IPS-18c (cell line): ENCODE data around the gene AMDHD1.

Experiments used
- H3K4me3 ChIP-seq: 2 replicates; pipeline ENCODE4 v1.7.0; 2013; ENCODE audit warnings: low read depth, mild to moderate bottlenecking, low read length, moderate library complexity; ENCODE audit not compliant: insufficient read depth
- H3K9me3 ChIP-seq: one replicate; pipeline ENCODE4 v1.6.1; 2013; ENCODE audit warnings: mild to moderate bottlenecking, low read length, moderate library complexity; ENCODE audit not compliant: control insufficient read depth, insufficient read depth

AMDHD1 gene, protein sequence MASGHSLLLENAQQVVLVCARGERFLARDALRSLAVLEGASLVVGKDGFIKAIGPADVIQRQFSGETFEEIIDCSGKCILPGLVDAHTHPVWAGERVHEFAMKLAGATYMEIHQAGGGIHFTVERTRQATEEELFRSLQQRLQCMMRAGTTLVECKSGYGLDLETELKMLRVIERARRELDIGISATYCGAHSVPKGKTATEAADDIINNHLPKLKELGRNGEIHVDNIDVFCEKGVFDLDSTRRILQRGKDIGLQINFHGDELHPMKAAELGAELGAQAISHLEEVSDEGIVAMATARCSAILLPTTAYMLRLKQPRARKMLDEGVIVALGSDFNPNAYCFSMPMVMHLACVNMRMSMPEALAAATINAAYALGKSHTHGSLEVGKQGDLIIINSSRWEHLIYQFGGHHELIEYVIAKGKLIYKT

DNA sequence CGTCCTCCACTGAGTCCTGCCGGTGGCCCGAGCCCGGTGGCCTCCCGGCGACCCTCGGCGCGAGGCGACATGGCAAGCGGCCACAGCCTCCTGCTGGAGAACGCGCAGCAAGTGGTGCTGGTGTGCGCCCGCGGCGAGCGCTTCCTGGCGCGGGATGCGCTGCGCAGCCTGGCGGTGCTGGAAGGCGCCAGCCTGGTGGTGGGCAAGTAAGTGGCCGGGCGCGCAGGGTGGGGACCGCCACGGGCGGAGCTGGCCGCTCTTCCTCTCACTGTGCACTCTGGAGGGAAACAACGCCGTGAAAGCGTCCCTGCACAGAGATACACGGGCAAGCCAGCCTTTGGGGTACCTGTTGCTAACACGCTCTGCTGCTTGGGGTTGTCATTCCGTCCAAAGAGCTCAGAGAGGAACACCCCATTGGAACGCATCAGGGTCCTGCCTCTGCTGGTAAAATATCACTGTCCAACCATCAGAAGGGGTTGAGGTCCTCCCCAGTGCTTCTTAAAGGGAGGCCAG lies at the start of gene AMDHD1:
Gene AMDHD1 (plus strand): TSS at position 2 of the 513 bp plus-strand sequence. CDS start 68 bp downstream, at position 70.
- H3K9me3 ChIP-seq: no peaks in the 10 kb centered on the region
- peak within 1 kb of the TSS; percentile 90 for H3K4me3 ChIP-seq

DNA sequence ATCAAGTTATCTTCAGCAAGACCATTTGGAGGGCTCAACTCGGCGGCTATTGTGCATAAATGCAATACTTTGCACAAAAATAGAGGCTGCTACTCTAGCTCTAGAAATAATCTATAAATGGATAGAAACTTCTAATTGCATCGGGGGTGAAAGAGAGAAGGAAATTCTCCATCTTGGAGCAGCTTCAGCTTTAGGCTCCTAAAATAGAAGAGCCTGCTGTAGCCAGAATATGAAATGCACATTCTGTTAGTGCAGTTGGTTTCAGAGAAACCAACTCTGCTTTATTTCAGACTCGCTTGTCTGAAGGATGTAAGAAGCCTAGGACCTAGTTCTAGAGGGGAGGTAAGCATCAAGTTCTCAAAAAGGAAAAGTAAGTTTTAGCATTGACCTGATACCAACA lies 46.3 kb upstream of the AMDHD1 start:
- Histone ChIP-seq H3K4me3 (no peak overlapping the region), H3K9me3 (no peaks in the 10 kb centered on the region)

DNA sequence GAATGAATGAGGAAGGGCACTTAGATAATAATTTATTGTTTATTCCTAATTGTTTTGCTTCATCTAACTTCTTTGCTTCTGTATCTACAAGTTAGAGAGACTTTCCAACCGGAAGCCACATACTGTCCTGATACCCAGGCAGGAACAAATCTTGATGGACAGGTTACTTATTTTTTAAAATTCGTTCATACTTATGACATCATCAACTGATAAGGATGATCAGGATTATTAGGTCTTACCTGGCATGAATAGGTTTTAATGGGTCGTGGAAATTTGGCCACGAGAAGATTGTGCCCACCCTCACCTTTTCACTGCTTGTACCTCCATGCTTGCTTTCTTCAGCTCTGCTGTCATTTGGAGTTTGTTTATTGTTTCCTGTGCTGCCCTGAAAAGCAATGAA lies 45.0 kb upstream of the AMDHD1 start:
- Histone ChIP-seq H3K4me3 (no peak overlapping the region), H3K9me3 (no peaks in the 10 kb centered on the region)

DNA sequence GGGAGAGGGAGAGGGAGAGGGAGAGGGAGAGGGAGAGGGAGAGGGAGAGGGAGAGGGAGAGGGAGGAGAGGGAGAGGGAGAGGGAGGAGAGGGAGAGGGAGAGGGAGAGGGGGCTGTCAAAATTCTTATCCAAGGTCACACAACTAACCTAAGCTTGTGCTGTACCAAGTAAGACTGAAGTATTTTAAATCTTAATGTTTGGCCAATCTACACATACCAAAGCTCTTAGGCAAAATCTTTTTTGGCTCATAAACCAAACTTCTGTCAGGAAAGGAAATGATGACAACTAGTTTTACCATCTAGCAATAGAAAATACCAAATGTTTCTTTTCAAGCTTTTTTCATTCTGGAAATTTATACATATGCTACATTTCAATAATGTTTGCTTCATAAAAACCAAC lies 34.6 kb upstream of the AMDHD1 start:
- H3K9me3 ChIP-seq: no peaks in the 10 kb centered on the region
- H3K4me3 ChIP-seq: no peak overlapping the region

DNA sequence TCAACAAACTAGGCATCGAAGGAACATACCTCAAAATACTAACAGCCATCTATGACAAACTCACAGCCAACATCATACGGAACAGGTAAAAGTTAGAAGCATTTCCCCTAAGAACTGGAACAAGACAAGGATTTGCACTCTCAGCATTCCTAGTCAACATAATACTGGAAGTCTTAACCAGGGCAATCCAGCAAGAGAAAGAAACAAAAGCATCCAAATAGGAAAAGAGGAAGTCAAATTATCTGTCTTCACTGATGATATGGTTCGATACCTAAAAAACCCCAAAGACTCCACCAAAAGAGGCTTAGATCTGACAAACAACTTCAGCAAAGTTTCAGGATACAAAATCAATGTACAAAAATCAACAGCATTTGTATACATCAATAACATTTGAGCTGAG lies 33.3 kb upstream of the AMDHD1 start:
- Histone ChIP-seq H3K9me3 (no peaks in the 10 kb centered on the region), H3K4me3 (no peak overlapping the region)

DNA sequence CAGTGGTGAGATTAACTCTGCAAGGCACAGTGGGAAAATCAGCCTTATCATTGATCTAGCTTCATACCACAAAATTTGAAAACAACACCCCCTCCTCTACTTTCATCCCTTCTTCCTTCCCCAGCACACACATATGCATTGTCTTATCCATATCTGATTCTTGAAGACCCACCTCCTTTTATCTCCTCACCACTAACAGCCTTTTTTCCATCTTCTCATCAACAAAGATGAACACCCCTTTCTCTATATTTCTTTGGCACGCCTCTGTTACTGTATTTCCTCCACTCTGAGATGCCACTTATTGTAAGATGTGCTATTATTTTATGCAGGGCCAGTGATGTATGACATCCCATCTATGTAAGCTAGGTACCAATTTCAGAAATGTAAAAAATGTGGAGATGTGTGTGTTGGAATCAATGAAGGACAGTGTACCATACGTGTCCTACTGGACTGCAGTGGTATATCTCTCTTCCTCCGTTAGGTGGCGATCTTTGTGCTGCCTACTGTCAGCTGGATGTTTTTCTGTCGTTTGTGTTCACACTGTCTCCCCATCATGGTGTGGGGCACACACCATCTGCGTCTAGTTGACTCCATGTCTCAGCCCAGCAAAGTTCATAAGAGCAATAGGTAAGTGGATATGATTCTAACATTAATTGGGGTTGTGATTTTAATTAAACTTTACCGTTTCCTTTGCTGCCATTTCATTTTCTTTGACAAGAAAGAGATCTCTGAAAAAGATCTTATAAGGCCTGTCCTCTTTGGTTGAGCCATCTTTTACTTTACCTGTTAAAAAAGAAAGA lies 24.7 kb upstream of the AMDHD1 start:
- H3K4me3 ChIP-seq: no peak overlapping the region
- H3K9me3 ChIP-seq: no peaks in the 10 kb centered on the region

DNA sequence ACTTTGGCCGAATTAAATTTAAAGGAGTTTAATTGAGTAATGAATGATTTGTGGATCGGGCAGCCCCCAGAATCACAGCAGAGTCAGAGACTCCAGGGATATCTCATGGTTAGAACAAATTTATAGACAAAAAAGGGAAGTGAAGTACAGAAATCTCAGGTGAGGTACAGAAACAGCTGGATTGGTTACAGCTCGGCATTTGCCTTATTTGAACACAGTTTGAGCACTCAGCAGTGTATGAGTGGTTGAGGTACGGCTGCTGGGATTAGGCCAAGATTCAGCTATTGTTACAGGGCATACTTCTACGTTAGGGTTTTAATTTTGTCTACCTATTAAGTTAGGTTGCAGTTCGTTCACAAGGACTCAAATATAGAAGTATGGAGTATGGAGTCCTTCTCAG lies 24.0 kb upstream of the AMDHD1 start:
- H3K4me3 ChIP-seq: no peak overlapping the region
- H3K9me3 ChIP-seq: no peaks in the 10 kb centered on the region

DNA sequence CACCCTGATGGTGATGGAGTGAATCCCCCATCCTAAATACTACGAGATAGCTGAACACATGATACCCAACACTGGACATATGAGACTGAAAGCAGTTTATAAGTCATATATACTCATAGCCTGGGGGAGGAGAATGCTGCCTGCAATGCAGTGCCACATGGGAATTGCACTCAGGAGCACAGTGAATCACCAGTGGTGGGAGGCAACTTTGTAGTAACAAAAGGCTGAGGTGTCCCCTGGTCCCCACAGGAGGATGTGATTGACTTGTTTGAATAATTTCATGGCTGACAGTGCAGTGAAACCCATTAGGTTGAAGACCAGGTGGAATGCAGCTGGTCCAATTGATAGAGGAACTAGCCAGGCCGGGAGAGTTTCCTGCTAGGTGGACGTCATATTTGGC lies 20.9 kb upstream of the AMDHD1 start:
- no peaks in the 10 kb centered on the region for H3K9me3 ChIP-seq
- H3K4me3 ChIP-seq: no peak overlapping the region

DNA sequence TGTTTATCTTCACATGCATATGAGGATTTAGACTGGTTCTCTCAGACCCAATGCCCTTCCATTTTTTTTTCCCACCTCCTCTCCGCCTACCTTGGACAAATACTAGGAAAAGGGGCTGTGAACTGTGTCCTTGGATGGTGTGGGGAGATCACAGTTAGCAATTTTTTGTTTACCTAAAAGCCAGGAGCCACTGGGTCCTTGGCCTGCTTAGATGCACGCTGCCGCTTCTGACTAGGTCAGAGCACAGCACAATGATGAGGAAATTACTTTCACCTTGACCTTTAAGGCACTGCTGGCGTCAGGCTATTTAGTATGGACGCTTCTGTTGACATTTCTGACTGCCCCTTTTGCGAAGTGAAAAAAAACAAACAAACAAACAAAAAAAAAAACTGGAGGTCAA lies 2.6 kb upstream of the AMDHD1 start:
- no peak overlapping the region for H3K4me3 ChIP-seq
- no peaks in the 10 kb centered on the region for H3K9me3 ChIP-seq

DNA sequence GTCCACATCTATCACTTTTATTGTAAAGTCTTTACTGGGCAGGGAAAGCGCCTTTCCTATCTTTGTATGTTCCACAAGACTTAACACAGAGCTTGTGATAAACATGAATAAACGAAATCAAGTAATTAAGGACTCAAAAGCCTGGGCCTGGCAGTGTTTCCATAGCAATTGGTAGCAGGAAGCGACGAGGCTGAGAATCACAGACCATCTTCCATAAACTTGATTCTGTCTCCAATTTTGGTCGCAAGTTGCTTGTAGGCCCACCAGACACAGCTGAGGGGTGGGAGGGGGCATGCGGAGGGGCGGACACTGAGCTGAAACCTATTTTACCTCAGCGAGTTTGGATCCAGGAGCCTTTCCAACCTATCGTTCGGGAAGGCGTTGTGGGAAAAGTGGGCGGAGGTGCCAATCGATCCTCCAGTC lies 1.0 kb upstream of the AMDHD1 start:
- Histone ChIP-seq H3K4me3 (peak overlapping the region; percentile 90), H3K9me3 (no peaks in the 10 kb centered on the region)

DNA sequence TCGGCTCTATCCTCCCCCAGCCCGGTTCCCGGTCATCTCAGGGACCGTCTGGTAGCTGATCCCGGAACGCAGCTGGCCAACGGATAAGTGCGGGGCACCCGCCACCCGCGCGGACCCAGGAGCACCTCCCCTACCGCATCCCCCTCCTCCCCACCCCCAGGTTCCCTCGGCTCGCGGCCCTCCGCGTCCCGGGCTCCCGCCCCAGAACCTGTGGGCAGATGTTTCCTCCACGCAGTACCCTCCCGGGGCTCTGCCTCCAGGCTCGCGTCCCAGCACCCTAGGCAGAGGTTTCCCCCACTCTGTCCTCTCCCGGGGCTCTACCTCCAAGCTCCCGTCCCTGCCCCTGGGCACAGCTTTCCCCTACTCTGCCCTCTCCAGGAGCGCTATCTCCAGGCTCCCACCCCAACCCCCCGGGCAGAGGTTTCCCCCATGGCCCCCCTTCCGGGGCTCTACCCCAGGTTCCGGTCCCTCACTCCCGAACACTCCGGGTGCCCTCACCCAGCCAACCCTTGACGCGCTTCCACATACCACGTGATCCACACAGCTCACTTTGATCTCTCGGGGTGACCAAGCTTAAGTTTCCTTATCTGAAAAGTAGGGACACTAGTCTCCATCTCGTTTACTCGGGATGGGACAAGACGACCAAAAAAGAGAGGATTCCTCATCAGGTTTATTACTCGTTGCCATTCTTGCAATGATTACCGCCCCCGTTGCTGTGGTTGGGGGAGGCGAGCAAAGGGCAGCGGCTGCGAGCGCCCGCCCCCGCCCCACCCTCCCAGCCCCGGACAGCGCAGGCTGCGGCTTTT lies 404 bp upstream of the AMDHD1 start, which contains the start of gene CCDC38:
Gene CCDC38 (minus strand): TSS at position 91 of the 806 bp plus-strand sequence. CDS start 6,105 bp downstream, outside the sequence.
- peak within 1 kb of the TSS; percentile 90 for H3K4me3 ChIP-seq
- H3K9me3 ChIP-seq: no peaks in the 10 kb centered on the region

DNA sequence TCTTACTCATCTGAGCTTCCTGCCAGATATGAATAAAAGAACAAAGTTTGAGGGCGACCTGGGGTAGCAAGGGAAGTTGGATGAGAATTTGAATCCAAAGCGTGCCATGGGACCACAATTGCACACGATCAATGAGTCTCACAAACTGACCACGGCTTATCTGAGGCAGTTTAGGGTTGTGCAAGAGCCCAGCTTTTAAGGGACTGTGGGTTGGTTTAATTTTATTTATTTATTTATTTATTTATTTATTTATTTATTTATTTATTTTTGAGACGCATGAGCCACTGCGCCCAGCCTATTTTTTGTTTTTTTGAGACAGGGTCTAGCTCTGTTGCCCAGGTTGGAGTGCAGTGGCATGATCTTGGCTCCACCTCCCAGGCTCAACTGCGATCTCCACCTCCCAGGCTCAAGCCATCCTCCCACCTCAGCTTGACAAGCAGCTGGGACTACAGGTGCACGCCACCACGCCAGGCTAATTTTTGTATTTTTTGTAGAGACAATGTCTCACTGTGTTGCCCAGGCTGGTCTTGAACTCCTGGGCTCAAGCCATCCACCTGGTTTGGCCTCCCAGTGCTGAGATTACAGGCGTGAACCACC lies 1.1 kb downstream of the AMDHD1 start:
- H3K9me3 ChIP-seq: no peaks in the 10 kb centered on the region
- 0 out of 2 replicates have a peak overlapping the region, but pooled peaks have one; percentile 90 for H3K4me3 ChIP-seq

DNA sequence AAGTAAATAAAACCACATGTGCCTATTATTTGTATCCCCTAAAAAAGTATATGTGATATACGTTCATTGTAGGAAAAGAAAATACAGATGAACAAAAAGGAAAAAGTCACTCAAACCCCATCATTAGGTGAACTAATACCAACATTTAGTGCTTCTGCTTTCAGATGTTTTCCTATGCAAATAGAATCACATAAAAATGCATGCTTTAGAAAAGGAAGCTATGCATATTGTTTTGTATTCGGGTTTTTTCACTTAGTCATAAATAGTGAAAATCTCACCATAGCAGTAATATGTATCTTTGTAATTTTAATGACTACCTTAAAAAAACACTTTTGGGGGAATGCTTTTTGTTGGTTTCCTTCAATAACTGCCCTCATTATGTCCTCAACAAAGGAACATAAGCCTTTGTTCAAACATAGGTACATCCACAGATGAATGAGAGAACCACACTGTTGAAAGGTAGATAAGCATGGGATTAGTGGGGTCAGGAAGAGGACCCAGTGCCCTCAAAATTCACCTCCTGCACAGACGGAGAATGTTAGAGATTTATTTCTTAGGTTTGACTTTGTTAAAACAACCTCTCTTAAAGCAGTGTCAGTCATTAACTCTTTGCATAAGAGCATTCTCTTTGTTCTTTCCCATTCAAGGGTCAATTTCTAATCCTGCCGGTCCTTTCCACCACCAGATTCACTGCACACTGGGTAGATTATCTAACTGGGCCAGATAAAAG lies 6.5 kb downstream of the AMDHD1 start:
- Histone ChIP-seq H3K4me3 (no peak overlapping the region), H3K9me3 (no peaks in the 10 kb centered on the region)

DNA sequence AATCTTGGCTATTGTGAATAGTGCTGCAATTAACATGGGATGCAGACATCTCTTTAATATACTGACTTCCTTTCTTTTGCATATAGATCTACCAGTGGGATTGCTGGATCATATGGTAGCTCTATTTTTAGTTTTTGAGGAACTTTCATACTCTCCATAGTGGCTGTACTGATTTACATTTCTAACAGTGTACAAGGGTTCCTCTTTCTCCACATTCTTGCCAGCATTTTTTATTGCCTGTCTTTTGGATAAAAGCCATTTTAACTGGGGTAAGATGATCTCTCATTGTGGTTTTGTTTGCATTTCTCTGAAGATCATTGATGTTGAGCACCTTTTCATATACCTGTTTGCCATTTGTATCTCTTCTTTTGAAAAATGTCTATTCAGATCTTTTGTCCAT lies 8.4 kb downstream of the AMDHD1 start:
- H3K4me3 ChIP-seq: no peak overlapping the region
- no peaks in the 10 kb centered on the region for H3K9me3 ChIP-seq

DNA sequence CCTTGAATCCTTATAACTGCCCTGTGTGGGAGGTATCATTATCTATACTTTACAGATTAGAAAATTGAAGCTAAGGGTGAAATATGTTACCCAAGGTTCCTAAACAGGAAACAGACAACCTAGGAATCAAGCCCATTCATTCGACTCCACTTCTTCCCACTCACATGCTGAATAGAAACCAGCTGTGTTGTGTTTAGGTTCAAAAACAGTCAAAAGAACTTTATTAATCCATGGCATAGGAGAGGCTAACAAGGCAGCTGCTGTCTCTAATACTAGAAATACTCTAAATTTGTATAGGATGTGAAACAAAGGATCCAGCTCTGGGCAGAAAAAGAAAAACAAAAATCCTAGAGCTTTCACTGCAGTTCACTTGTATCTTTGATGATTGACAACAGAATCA lies 9.9 kb downstream of the AMDHD1 start:
- no peaks in the 10 kb centered on the region for H3K9me3 ChIP-seq
- H3K4me3 ChIP-seq: no peak overlapping the region

DNA sequence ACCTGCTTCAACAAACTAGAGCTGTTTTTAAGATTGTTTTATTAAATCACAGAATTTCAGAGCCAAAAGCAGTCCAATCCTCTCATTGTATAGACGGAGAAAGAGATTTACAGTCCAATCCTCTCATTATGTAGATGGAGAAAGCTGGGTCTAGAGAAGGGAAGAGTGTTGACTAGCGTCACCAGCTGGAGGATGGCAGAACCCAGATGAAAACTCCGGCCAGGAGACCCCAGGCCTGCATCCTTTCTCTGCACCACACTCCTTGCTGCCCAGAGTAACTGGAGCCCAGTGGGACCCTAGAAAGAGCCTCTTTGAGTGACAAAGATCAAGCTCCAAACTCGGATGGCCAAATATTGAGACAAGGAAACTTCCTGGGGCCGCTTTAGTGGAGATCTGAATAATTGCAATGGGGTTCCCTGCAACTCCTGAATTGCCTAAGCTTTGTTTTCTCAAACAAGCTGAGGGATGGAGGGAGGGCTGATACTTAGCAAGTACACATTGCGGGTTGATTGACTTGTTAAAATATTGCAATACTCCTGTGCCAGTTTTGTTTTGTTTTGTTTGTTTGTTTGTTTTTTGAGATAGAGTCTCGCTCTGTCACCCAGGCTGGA lies 12.5 kb downstream of the AMDHD1 start:
- Histone ChIP-seq H3K4me3 (no peak overlapping the region), H3K9me3 (no peaks in the 10 kb centered on the region)
